ENCODE results near the gene HIPK4.
A peak's percentile ranks its signal among the peaks of the same experiment; 100 is the strongest.
"Not testable (repeated sequence)": the region's sequence is repeated elsewhere in the genome, so short reads cannot be mapped to it uniquely, and the experiment has no call there.

The HIPK4 gene, protein sequence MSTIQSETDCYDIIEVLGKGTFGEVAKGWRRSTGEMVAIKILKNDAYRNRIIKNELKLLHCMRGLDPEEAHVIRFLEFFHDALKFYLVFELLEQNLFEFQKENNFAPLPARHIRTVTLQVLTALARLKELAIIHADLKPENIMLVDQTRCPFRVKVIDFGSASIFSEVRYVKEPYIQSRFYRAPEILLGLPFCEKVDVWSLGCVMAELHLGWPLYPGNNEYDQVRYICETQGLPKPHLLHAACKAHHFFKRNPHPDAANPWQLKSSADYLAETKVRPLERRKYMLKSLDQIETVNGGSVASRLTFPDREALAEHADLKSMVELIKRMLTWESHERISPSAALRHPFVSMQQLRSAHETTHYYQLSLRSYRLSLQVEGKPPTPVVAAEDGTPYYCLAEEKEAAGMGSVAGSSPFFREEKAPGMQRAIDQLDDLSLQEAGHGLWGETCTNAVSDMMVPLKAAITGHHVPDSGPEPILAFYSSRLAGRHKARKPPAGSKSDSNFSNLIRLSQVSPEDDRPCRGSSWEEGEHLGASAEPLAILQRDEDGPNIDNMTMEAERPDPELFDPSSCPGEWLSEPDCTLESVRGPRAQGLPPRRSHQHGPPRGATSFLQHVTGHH

DNA sequence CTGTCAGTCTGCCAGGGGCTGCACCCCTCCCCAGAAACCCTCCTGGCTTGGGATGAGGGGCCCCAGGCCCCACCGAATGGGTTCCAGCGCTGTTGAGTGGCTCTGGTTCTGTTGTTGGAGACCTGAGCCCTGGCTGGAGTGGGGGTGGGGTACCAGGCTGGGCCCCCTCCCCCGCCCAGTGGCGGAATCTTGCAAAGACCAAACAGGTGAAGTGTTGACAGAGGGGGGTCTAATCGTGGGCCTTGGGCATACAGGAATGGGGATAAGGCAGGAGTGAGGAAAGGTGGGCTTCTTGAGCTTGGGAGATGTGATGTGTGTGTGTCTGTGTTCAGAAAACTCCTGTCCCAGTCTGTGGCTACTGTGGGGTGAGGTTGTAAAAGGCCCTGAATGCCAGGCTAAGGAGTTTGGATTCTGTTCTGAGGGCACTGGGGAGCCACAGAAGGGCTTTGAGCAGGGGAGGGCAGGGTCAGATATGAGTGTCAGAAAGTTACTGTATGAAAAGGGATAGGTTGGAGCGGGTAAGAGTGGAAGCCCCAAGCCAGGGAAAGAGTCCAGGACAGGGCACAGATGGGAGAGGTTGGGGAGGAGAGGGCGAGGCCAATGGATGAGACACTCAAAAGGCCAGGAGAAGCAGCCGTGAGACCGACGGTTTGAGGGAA is at the start of gene HIPK4:
TSS of gene HIPK4 (minus strand) at position 98 of the 659 bp plus-strand sequence. CDS start 279 bp downstream, outside the sequence.
- H3K4me3 ChIP-seq (ENCODE audit: low read length), result no peak within 1 kb of the TSS
- TF ChIP-seq, protein P1, sequence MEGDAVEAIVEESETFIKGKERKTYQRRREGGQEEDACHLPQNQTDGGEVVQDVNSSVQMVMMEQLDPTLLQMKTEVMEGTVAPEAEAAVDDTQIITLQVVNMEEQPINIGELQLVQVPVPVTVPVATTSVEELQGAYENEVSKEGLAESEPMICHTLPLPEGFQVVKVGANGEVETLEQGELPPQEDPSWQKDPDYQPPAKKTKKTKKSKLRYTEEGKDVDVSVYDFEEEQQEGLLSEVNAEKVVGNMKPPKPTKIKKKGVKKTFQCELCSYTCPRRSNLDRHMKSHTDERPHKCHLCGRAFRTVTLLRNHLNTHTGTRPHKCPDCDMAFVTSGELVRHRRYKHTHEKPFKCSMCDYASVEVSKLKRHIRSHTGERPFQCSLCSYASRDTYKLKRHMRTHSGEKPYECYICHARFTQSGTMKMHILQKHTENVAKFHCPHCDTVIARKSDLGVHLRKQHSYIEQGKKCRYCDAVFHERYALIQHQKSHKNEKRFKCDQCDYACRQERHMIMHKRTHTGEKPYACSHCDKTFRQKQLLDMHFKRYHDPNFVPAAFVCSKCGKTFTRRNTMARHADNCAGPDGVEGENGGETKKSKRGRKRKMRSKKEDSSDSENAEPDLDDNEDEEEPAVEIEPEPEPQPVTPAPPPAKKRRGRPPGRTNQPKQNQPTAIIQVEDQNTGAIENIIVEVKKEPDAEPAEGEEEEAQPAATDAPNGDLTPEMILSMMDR (conservative IDR thresholded peaks at IDR 0.05; ENCODE audit: low read depth, low read length), result no peak
- no peak for DNase-seq (ENCODE audit: low read depth)

DNA sequence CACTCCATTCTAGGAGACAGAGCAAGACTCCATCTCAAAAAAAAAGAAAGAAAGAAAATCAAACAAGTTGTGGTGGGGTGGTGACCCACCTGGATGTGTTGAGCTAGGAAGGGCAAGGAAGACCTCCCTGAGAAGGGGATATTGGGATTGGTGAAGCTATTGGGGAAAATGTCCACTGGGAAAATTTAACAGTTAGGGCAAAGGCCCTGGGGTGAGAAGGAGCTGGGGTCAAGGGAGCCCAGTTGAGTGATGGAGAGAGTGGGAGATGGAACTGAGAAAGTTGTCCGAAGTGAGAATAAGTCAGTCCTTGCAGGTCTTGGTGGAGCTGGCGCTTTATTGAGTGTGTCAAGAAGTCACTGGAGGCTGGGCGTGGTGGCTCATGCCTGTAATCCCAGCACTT is 48.3 kb upstream of the HIPK4 start:
- no peak overlapping the region for H3K4me3 ChIP-seq (ENCODE audit: low read length)
- DNase-seq (ENCODE audit: low read depth), result no peak
- TF ChIP-seq, protein P1 (conservative IDR thresholded peaks at IDR 0.05; ENCODE audit: low read depth, low read length), result no peak

DNA sequence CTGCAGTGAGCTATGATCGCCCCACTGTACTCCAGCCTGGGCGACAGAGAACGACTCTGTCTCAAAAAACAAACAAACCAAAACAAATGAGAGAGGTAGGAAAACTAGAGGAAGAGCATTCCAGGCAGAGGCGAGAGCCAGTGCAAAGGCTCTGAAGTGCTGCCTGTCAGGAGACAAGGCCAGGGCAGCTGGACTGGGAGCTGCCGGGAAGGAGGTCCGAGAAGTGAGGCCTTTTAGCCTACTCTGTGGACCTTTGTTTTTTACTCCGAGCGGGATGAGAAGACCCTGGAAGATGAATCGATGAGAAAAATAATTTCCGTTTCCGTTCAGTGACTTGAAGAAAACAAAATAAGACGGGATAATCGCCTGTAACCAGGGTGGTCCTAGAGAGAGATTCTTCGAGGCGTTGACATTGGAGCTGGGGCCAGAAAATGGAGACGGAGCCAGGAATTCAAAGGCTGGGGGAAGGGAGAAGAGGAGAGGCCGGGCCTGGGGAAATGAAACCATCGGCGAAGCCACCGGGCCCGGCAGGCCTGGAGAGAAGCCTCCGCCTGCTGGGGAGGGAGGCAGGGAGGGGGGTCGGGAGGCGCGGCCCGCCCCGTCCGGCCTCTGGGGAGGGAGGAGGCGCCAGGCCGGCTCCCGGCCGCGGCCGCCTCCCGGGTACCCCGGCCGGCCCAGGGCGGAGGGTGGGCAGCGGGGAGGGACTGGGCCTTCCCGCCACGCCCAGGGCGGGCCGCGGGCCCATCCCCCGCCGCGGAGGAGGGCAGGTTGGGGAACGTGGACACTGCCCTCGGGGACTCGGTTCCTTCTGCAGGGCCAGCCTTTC is 43.6 kb upstream of the HIPK4 start:
- H3K4me3 ChIP-seq (ENCODE audit: low read length), result peak overlapping the region; percentile 32
- TF ChIP-seq, protein P1 (conservative IDR thresholded peaks at IDR 0.05; ENCODE audit: low read depth, low read length), result no peak
- no peak for DNase-seq (ENCODE audit: low read depth)

DNA sequence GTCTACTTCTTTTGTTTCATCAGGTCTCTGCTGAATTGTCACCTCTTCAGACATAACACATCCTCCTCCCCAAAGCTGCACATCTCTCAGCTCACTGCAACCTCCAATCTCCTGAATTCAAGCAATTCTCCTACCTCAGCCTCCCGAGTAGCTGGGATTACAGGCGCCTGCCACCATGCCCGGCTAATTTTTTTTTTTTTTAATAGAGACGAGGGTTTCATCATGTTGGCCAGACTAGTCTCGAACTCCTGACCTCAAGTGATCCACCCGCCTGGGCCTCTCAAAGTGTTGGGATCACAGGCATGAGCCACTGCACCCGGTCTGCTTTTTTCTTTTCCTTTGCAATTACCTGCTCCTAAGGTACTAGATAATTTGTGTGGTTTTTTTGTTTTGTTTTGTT is 42.8 kb upstream of the HIPK4 start:
- not testable (repeated sequence) for DNase-seq (ENCODE audit: low read depth); H3K4me3 ChIP-seq (ENCODE audit: low read length)

DNA sequence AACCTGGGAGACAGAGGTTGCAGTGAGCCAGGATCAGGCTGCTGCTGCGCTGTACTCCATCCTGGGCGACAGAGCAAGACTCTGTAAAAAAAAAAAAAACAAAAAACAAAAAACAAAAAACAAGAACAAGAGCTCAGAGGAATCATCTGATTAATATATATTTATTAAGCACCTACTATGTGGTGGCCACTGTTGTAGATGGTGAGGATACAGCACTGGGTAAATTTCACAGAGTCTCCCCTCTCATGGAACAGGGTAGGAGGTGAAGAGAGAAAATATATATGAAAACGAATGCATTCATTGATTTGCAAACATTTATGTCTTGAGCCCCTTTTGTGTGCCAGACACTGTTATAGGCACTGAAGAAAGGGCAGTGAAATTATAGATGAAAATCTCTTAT is 41.7 kb upstream of the HIPK4 start:
- H3K4me3 ChIP-seq (ENCODE audit: low read length), result no peak overlapping the region
- no peak for DNase-seq (ENCODE audit: low read depth)
- TF ChIP-seq, protein P1 (conservative IDR thresholded peaks at IDR 0.05; ENCODE audit: low read depth, low read length), result no peak

DNA sequence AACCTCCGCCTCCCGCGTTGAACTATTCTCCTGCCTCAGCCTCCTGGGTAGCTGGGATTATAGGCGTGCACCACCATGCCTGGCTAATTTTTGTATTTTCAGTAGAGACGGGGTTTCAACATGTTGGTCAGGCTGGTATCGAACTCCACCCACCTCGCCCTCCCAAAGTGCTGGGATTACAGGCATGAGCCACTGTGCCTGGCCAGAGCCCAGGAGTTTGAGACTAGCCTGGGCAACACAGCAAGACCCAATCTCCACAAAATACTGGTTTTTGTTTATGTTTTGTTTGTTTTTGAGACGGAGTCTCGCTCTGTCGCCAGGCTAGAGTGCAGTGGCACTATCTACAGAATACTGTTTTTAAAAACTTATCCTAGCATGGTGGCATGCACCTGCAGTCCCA is 40.3 kb upstream of the HIPK4 start:
- DNase-seq (ENCODE audit: low read depth); H3K4me3 ChIP-seq (ENCODE audit: low read length): not testable (repeated sequence)

DNA sequence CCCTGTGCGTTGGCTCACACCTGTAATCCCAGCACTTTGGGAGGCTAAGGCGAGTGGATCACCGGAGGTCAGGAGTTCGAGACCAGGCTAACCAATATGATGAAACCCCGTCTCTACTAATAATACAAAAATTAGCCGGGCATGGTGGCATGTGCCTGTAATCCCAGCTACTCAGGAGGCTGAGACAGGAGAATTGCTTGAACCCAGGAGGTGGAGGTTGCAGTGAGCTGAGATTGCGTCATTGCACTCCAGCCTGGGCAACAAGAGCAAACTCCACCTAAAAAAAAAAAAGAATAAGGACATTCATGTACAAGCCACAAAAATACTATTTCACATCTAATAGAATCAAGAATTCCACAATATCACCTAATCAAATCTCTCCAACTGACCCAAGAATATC is 38.2 kb upstream of the HIPK4 start:
- not testable (repeated sequence) for DNase-seq (ENCODE audit: low read depth); H3K4me3 ChIP-seq (ENCODE audit: low read length)

Data from retinal pigment epithelial cell (primary cell).